ENCODE data around the gene EVA1C. TPM values are rescaled to one million over a fixed set of nuclear protein-coding genes. Genes with fewer than 3 reads are reported as not detected.
"Not testable (repeated sequence)": the region's sequence is repeated elsewhere in the genome, so short reads cannot be mapped to it uniquely, and the experiment has no call there.

EVA1C gene
- polyA plus RNA-seq, 6 donors from 2014 or later, result 0.47 to 0.87 (median 0.57) TPM; not detected in 3

GRCh38 chr21:32380940-32381339, 31.6 kb upstream of the EVA1C start:
- no peak for ATAC-seq (ENCODE audit: low read depth in 2 of 2)

GRCh38 chr21:32381571-32381970, 30.9 kb upstream of the EVA1C start:
- no peaks in the 10 kb centered on the region for H3K27me3 Mint-ChIP-seq
- H3K9me3 Mint-ChIP-seq, result no peaks in the 10 kb centered on the region
- H3K36me3 Mint-ChIP-seq, result peaks cover 28 to 33% of the 10 kb centered on the region in 2 donors

More at GRCh38 chr21:32380940-32381339, 31.6 kb upstream of the EVA1C start:
- Mint-ChIP-seq H3K4me1 (peaks cover 0 to 6% (median 5%) of the 10 kb centered on the region in 3 donors), H3K36me3 (peaks cover 28 to 34% of the 10 kb centered on the region in 2 donors), H3K9me3 (no peaks in the 10 kb centered on the region), H3K27ac (peak overlapping the region in 1 of 6 donors; percentile 45), H3K27me3 (no peaks in the 10 kb centered on the region), H3K4me3 (no peak overlapping the region)
- no peak for DNase-seq

GRCh38 chr21:32382108-32382644, 30.3 kb upstream of the EVA1C start:
- DNase-seq, result no peak
- H3K36me3 Mint-ChIP-seq, result peaks cover 27 to 28% of the 10 kb centered on the region in 2 donors
- peak overlapping the region in 1 of 6 donors; percentile 49 for H3K27ac Mint-ChIP-seq
- no peaks in the 10 kb centered on the region for H3K27me3 Mint-ChIP-seq
- no peak overlapping the region for H3K4me3 Mint-ChIP-seq
- peaks cover under 1 to 12% (median 7%) of the 10 kb centered on the region in 3 donors for H3K4me1 Mint-ChIP-seq
- no peak for ATAC-seq (ENCODE audit: low read depth in 2 of 2)
- H3K9me3 Mint-ChIP-seq, result no peaks in the 10 kb centered on the region

More at GRCh38 chr21:32381571-32381970, 30.9 kb upstream of the EVA1C start:
- Mint-ChIP-seq H3K4me3 (no peak overlapping the region), H3K4me1 (peaks cover 0 to 7% (median 6%) of the 10 kb centered on the region in 3 donors), H3K27ac (no peak overlapping the region)
- DNase-seq (no peak), ATAC-seq (ENCODE audit: low read depth in 2 of 2) (no peak)

- Mint-ChIP-seq H3K4me1 (peaks cover 10 to 27% (median 20%) of the 10 kb centered on the region in 3 donors), H3K27ac (peak overlapping the region in 1 of 6 donors; percentile 68), H3K27me3 (no peaks in the 10 kb centered on the region), H3K4me3 (no peak overlapping the region), H3K36me3 (peaks cover 26 to 27% of the 10 kb centered on the region in 2 donors), H3K9me3 (no peaks in the 10 kb centered on the region)
- no peak for ATAC-seq (ENCODE audit: low read depth in 2 of 2)
- no peak for DNase-seq
These were observed 28.7 kb upstream of the EVA1C start for GRCh38 chr21:32383812-32384211.

- H3K36me3 Mint-ChIP-seq, result peaks cover 14 to 29% of the 10 kb centered on the region in 2 donors
- no peak for ATAC-seq (ENCODE audit: low read depth in 2 of 2)
- H3K27me3 Mint-ChIP-seq, result no peaks in the 10 kb centered on the region
- peak overlapping the region in 1 of 6 donors; percentile 14 for H3K27ac Mint-ChIP-seq
- no peaks in the 10 kb centered on the region for H3K9me3 Mint-ChIP-seq
- no peak for DNase-seq
- H3K4me3 Mint-ChIP-seq, result peak overlapping the region in 1 of 8 donors; percentile 10
- H3K4me1 Mint-ChIP-seq, result peaks cover 26 to 41% (median 32%) of the 10 kb centered on the region in 3 donors
These were observed 26.2 kb upstream of the EVA1C start for GRCh38 chr21:32386195-32386870.

- H3K27me3 Mint-ChIP-seq, result no peaks in the 10 kb centered on the region
- H3K36me3 Mint-ChIP-seq, result peaks cover 17 to 29% of the 10 kb centered on the region in 2 donors
- peaks cover 33 to 49% (median 40%) of the 10 kb centered on the region in 3 donors for H3K4me1 Mint-ChIP-seq
- H3K9me3 Mint-ChIP-seq, result no peaks in the 10 kb centered on the region
- H3K27ac Mint-ChIP-seq, result peak overlapping the region in 1 of 6 donors; percentile 14
- peak overlapping the region in 1 of 8 donors; percentile 10 for H3K4me3 Mint-ChIP-seq
- ATAC-seq (ENCODE audit: low read depth in 2 of 2), result no peak
- no peak for DNase-seq
These were observed 25.4 kb upstream of the EVA1C start for GRCh38 chr21:32387151-32387550.

- DNase-seq, result no peak
- H3K36me3 Mint-ChIP-seq, result peaks cover 14 to 26% of the 10 kb centered on the region in 2 donors
- no peaks in the 10 kb centered on the region for H3K9me3 Mint-ChIP-seq
- H3K4me1 Mint-ChIP-seq, result peaks cover 35 to 57% (median 41%) of the 10 kb centered on the region in 3 donors
- no peak overlapping the region for H3K27ac Mint-ChIP-seq
- no peaks in the 10 kb centered on the region for H3K27me3 Mint-ChIP-seq
- ATAC-seq (ENCODE audit: low read depth in 2 of 2), result no peak
- no peak overlapping the region for H3K4me3 Mint-ChIP-seq
These were observed 24.2 kb upstream of the EVA1C start for GRCh38 chr21:32388306-32388705.

GRCh38 chr21:32389337-32390015, 23.0 kb upstream of the EVA1C start:
- ATAC-seq (ENCODE audit: low read depth in 2 of 2) (no peak), DNase-seq (no peak)
- Mint-ChIP-seq H3K4me3 (peak overlapping the region in 1 of 8 donors; percentile 12), H3K27ac (peak overlapping the region in 2 of 6 donors; percentile 1 to 27), H3K27me3 (no peaks in the 10 kb centered on the region), H3K4me1 (peaks cover 42 to 68% (median 48%) of the 10 kb centered on the region in 3 donors), H3K9me3 (no peaks in the 10 kb centered on the region), H3K36me3 (peaks cover 13 to 16% of the 10 kb centered on the region in 2 donors)

GRCh38 chr21:32390537-32391224, 21.8 kb upstream of the EVA1C start:
- H3K27ac Mint-ChIP-seq; DNase-seq; H3K27me3 Mint-ChIP-seq; ATAC-seq (ENCODE audit: low read depth in 2 of 2); H3K9me3 Mint-ChIP-seq: not testable (repeated sequence)
- peaks cover 42 to 66% (median 48%) of the 10 kb centered on the region in 3 donors for H3K4me1 Mint-ChIP-seq
- peaks cover 5 to 16% of the 10 kb centered on the region in 2 donors for H3K36me3 Mint-ChIP-seq
- H3K4me3 Mint-ChIP-seq, result peak overlapping the region in 1 of 8 donors; percentile 12

- H3K27ac Mint-ChIP-seq, result peak overlapping the region in 2 of 6 donors; percentile 16 to 19
- H3K9me3 Mint-ChIP-seq, result peaks cover 0 to 2% (median 0%) of the 10 kb centered on the region in 7 donors
- DNase-seq (no peak), ATAC-seq (ENCODE audit: low read depth in 2 of 2) (no peak)
- peak overlapping the region; percentile 84 to 95 (median 90) for H3K4me3 Mint-ChIP-seq
- H3K36me3 Mint-ChIP-seq, result peaks cover 5 to 16% of the 10 kb centered on the region in 2 donors
- H3K27me3 Mint-ChIP-seq, result peaks cover 0 to 8% (median 0%) of the 10 kb centered on the region in 3 donors
- H3K4me1 Mint-ChIP-seq, result peaks cover 42 to 59% (median 48%) of the 10 kb centered on the region in 3 donors
These were observed 20.8 kb upstream of the EVA1C start for GRCh38 chr21:32391755-32392154.

- H3K4me1 Mint-ChIP-seq, result peaks cover 40 to 55% (median 45%) of the 10 kb centered on the region in 3 donors
- peak; percentile 7 for DNase-seq
These were observed 20.1 kb upstream of the EVA1C start for GRCh38 chr21:32392299-32392879.

GRCh38 chr21:32392880-32393676, 19.4 kb upstream of the EVA1C start, which contains the start of gene URB1:
Gene URB1, minus strand, starts transcription at chr21:32393012. Its CDS starts 102 bp downstream, at chr21:32392910.
- peak within 1 kb of the TSS; percentile 69 to 91 (median 84) for H3K27ac Mint-ChIP-seq
- H3K27me3 Mint-ChIP-seq, result peaks cover 4 to 21% (median 5%) of the 10 kb centered on the region in 3 donors
- DNase-seq, result peak; percentile 92
- peak within 1 kb of the TSS; percentile 84 to 95 (median 90) for H3K4me3 Mint-ChIP-seq
- peak; percentile 94 to 97 for ATAC-seq (ENCODE audit: low read depth in 2 of 2)
- H3K36me3 Mint-ChIP-seq, result peaks cover 5 to 8% of the 10 kb centered on the region in 2 donors
- peaks cover 0 to 2% (median 0%) of the 10 kb centered on the region in 7 donors for H3K9me3 Mint-ChIP-seq
- H3K4me1 Mint-ChIP-seq, result peaks cover 35 to 48% (median 38%) of the 10 kb centered on the region in 3 donors

More at GRCh38 chr21:32392299-32392879, 20.1 kb upstream of the EVA1C start:
- peak overlapping the region; percentile 84 to 95 (median 90) for H3K4me3 Mint-ChIP-seq
- H3K27ac Mint-ChIP-seq, result peak overlapping the region; percentile 44 to 91 (median 78)
- peaks cover 5 to 15% of the 10 kb centered on the region in 2 donors for H3K36me3 Mint-ChIP-seq
- peaks cover 0 to 2% (median 0%) of the 10 kb centered on the region in 7 donors for H3K9me3 Mint-ChIP-seq
- ATAC-seq (ENCODE audit: low read depth in 2 of 2), result peak in 1 of 2 donors; percentile 32
- H3K27me3 Mint-ChIP-seq, result peaks cover 0 to 15% (median 0%) of the 10 kb centered on the region in 3 donors
